Stimulated activated CD4-positive, alpha-beta T cell treated with anti-CD3 and anti-CD28 coated beads, Interleukin-4, amount 100 ng/mL, for 4 hours (primary cell): ENCODE data around the gene NDUFV1.
"Not testable (repeated sequence)": the region's sequence is repeated elsewhere in the genome, so short reads cannot be mapped to it uniquely, and the experiment has no call there.

Experiments used
- DNase-seq, 2 experiments: peaks; one replicate each; pipeline ENCODE4 v3.0.0-alpha.2; 2020

Gene NDUFV1

DNA sequence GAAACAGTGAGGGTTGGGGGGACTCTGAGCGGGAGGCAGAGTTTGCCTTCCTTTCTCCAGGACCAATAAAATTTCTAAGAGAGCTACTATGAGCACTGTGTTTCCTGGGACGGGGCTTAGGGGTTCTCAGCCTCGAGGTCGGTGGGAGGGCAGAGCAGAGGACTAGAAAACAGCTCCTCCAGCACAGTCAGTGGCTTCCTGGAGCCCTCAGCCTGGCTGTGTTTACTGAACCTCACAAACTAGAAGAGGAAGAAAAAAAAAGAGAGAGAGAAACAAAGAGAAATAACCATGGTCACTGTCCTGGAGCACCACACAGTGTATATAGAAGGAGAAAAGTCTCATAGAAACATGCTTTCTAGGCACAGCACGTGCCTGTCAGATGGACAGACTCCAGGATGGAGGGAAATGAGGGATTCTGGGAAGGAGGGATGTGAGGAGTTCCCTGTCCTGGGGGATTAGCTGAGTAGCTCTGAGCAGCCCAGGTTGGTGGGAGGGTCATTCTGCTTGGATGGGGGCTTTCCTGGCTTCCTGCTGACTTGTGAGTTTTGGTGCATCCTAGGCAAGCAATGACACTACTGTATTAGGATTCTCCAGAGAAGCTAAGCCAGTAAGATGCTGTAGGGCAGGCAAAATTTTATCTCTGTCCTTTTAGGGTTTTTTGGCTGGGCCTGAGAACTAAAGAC, 20.0 kb upstream of the NDUFV1 start:
- no peak for DNase-seq

DNA sequence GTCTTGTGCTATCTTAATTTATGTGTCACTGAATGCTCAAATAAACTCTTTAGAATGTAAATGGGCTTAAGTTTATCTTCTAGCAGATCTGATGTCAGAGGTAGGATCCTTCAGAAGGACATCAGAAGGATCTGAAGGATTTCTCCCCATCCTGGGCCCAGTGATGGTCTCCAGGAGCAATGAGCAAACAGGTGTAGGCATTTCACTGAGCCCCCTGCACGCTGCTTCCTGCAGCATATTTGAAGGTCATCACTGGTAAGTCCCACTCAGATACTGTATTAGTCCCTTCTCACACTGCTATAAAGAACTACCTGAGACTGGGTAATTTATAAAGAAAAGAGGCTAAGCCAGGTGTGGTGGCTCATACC, 18.6 kb upstream of the NDUFV1 start:
- DNase-seq, result no peak

DNA sequence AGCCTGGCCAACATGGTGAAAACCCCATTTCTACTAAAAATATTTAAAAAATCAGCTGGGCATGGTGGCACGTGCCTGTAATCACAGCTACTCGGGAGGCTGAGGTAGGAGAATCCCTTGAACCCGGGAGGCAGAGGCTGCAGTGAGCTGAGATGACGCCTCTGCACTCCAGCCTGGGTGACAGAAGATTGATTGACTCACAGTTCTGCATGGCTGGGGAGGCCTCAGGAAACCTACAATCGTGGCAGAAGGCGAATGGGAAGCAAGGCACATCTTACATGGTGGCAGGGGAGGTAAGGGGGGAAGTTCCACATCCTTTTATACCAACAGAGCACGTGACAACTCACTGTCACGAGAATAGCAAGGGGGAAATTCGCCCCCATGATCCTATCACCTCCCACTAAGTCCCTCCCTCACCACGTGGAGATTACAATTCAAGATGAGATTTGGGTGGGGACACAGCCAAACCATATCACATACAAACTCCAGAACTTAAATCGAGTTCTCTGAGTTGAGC, 17.8 kb upstream of the NDUFV1 start:
- DNase-seq, result not testable (repeated sequence)

DNA sequence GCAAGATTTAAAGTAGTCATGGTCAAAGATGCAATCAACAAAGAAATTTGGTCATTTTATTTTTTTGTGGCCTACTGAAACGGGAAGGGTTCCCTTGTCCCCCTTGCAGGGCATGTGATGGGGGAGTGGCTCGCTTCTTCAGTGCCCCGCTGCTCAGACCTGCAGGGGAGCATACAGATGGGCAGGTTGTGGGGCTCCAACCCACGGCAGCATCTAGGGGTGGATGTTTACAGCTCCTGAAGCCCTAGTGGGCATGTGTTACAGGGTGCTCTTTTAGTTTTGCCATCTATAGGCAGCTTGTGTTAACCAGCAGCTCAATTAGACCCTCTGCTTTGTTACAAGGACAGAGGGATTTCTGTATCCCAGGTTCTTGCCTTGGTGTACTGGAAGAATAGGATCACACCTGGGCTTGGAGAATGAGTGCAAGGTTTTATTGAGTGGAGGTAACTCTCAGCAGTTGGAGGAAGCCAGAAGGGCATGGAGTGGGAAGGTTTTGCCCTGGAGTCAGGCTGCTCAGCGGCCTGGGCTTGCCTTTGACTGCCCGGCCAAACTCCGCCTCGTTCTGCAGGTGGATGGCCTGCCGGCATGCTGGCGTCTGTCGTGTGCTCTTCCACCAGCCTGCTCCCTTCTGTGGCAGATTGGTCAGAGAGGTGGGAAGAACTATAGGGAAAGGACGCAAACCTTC, 13.7 kb upstream of the NDUFV1 start:
- DNase-seq, result no peak

GRCh38 chr11:67593565-67593905, 13.2 kb upstream of the NDUFV1 start:
- DNase-seq, result no peak

GRCh38 chr11:67594480-67594879, 12.3 kb upstream of the NDUFV1 start:
- DNase-seq, result no peak

DNA sequence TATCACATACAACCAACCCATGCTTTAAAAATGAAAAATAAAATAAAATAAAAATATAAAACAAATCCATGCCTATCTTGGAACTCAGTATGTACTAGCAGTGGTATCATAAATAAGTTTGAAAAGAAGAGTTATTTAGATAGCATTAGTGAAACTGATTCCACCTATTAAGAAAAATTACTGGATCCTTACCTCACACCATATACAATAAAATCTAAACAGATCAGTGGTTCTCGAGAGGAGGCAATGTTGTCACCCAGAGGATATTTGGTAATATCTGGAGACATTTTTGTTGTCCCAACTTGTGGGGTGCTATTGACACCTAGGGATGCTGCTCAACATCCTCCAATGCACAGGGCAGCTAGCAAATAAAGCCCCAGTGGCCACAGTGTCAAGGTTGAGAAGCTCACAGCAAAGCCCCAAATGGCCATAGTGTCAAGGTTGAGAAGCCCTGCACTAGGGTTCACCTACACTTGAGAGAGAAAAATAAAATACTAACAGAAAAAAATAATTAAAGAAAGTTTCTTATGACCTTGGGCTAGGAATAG, 9.9 kb upstream of the NDUFV1 start:
- DNase-seq, result no peak

DNA sequence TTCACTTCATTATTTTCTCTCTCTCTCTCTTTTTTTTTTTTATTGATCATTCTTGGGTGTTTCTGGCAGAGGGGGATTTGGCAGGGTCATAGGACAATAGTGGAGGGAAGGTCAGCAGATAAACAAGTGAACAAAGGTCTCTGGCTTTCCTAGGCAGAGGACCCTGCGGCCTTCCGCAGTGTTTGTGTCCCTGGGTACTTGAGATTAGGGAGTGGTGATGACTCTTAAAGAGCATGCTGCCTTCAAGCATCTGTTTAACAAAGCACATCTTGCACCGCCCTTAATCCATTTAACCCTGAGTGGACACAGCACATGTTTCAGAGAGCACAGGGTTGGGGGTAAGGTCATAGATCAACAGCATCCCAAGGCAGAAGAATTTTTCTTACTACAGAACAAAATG, 9.3 kb upstream of the NDUFV1 start:
- not testable (repeated sequence) for DNase-seq

GRCh38 chr11:67597963-67598362, 8.8 kb upstream of the NDUFV1 start:
- DNase-seq, result not testable (repeated sequence)

GRCh38 chr11:67599149-67599548, 7.6 kb upstream of the NDUFV1 start:
- DNase-seq, result no peak

DNA sequence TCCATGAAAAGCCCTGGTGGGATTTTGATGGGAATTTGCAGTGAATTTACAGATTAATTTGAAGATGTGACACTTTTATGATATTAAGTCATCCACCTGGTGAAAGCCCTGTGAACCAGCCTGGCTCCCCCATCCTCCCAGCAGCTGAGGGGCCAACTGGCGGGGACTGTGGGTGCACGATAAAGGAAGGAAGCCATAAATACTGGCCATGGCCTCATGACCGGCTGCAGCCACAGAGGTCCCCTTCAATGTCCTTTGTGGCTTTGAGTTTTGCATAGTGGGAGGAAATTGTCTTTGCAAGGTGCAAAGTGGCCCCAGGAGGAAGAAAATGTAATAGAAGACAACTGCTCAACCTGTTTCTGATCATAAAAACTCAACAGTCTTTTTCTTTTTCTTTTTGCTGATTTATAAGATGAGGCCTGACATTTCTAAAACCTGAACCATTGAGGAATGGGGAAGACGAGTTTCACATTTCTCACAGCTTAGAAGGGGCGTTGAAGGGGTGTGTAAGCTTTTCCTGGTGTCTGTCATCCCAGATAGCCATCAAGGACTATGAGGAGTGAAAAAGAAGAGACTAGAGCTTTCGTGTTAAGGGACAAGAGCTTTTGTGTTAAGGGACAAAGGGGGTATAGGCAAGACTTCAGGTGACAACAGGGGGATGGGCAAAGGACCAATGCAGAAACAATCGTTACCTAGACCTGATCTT, 6.3 kb upstream of the NDUFV1 start:
- DNase-seq, result no peak

GRCh38 chr11:67601098-67601497, 5.6 kb upstream of the NDUFV1 start:
- no peak for DNase-seq

DNA sequence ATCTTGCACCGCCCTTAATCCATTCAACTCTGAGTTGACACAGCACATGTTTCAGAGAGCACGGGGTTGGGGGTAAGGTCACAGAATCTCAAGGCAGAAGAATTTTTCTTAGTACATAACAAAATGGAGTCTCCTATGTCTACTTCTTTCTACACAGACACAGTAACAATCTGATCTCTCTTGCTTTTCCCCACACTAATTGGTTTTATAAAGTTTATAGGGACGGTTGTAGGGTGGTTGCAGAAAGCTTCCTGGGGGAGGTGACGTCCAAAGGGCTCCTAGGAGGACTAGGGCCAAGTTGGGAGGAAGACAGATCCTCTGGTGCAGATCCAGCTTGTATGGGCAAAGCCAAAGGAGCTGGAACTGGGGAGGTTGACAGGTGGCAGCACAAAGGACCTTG, 2.6 kb upstream of the NDUFV1 start:
- not testable (repeated sequence) for DNase-seq

GRCh38 chr11:67604815-67605214, 1.9 kb upstream of the NDUFV1 start:
- DNase-seq, result no peak

DNA sequence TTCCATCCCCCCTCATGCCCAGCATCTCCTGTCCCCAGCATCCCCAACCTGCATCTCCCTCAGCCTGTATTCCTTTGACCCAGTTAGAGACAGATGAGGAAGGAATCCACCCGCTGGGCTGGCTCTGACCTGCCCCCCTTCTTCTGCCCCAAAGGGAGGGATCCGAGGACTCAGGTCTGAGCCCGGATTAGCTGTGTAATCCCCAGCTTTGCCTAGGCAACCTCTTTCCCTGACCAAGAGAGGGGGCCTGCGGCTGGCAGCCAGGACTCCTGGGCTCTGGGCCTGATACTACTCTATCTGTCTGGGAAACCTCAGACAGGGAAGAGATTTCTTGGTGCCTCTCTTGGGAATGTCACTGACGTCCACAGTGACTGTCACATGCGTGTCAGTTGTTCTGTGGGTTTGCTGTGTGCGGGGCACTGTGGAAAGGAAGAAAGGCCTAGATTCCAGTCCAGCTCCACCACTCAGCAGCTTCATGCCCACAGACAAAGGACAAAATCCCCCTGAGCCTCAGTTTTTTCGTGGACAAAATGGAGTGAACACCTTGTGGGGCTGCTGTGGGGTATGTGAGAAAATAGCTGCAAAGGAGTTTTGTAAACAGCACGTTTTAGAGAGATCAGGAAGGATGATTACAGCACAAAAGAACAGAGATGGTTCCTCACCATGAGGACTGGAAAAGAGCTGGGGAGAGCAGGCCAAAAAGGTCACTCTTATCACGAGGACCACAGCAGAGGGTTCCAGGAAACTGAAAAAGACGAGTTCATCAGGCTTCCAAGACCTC, 1.3 kb upstream of the NDUFV1 start:
- no peak for DNase-seq

DNA sequence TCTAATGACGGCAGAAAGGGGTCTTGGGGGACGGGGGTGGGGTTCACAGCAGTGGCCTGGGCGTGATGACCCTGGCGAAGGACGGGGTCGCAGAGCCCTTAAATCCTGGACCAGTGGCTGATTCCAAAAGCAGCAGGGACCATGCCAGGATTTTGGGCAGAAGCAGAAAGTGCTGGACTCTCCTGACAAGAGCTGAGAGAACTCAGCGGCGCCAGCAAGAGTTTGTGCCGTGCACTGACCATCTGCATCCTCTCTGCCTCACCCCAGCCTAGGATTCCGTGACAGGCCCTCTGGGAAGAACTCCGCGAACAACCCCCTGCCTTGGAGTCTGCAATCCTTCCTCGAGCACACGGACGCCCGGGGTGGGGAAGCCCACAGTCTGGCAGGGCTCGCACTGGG, 644 bp upstream of the NDUFV1 start:
- no peak for DNase-seq

GRCh38 chr11:67607507-67607906, 771 bp downstream of the NDUFV1 start:
- DNase-seq, result no peak

- no peak for DNase-seq
Measured at GRCh38 chr11:67608486-67608885, 1.8 kb downstream of the NDUFV1 start.

DNA sequence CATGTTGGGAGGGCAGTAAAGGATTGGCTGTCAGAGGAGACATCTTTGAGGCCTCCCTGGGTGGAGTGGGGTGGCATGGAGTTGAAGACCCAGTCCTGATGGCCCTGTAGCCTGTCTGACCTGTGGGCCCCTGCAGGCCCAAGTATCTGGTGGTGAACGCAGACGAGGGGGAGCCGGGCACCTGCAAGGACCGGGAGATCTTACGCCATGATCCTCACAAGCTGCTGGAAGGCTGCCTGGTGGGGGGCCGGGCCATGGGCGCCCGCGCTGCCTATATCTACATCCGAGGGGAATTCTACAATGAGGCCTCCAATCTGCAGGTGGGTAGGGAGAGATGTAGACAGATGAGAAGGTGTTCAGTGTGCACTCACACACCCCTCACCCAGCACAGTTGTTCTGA, 2.6 kb downstream of the NDUFV1 start:
- no peak for DNase-seq

DNA sequence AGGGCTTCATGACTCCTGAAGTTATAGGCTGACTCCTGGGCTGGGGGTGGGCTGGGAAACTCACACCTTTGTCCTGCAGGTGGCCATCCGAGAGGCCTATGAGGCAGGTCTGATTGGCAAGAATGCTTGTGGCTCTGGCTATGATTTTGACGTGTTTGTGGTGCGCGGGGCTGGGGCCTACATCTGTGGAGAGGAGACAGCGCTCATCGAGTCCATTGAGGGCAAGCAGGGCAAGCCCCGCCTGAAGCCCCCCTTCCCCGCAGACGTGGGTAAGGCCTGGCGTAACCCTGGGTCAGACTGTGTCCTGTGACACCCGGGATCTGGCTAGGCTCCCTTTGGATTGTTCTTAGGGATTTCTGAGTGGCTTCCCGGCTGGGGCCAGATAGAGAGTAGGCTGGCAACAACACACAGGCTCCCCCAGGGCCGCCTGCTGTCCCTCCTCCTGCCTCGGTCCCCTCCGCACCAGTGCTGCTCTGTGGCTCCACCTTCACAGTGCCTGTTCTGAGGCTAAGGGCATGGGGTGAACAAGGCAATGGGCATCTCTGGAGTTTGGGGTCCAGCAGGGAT, 3.6 kb downstream of the NDUFV1 start:
- no peak for DNase-seq

- DNase-seq, result no peak
Measured at GRCh38 chr11:67611165-67611564, 4.4 kb downstream of the NDUFV1 start.

GRCh38 chr11:67611704-67612587, 5.2 kb downstream of the NDUFV1 start:
- no peak for DNase-seq
